Jurkat, Clone E6-1 (cell line): ENCODE measurements around the gene POU6F2.

Experiments used
- DNase-seq: peaks from one replicate; pipeline ENCODE4 v3.0.0-alpha.2; 2011; ENCODE audit warnings: low read depth, low spot score
- H3K4me3 ChIP-seq: 2 replicates; pipeline ENCODE4 v1.5.1; 2011; ENCODE audit warnings: mild to moderate bottlenecking, low read length, control low read depth, moderate library complexity

POU6F2 gene

DNA sequence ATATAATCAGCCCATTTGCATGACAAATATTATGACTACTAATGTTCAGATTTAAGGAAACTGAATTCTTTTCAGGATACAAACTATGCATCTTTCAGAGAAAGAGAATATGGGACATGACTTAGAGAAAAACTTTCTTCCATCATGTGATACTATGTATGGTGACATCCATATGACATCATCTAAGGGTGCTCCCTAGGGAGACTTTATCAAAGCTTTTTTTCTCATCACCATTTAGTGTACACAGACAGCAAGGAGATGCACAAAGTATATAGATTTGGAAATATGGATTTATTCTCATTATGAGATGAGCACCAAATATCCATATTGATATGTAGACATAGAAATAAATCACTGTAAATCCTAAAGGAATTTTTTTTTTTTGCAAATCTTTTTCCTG is 424.3 kb downstream of the POU6F2 start:
- H3K4me3 ChIP-seq = no peak overlapping the region
- no peak for DNase-seq

GRCh38 chr7:39404907-39405306 is 427.2 kb downstream of the POU6F2 start:
- no peak for DNase-seq
- H3K4me3 ChIP-seq = no peak overlapping the region

GRCh38 chr7:39405581-39405980 is 427.9 kb downstream of the POU6F2 start:
- DNase-seq = no peak

GRCh38 chr7:39406467-39406866 is 428.8 kb downstream of the POU6F2 start:
- DNase-seq = no peak
- no peak overlapping the region for H3K4me3 ChIP-seq

More at GRCh38 chr7:39405581-39405980, 427.9 kb downstream of the POU6F2 start:
- no peak overlapping the region for H3K4me3 ChIP-seq

- H3K4me3 ChIP-seq = no peak overlapping the region
- DNase-seq = no peak
These were observed 429.4 kb downstream of the POU6F2 start for GRCh38 chr7:39407137-39407536.

DNA sequence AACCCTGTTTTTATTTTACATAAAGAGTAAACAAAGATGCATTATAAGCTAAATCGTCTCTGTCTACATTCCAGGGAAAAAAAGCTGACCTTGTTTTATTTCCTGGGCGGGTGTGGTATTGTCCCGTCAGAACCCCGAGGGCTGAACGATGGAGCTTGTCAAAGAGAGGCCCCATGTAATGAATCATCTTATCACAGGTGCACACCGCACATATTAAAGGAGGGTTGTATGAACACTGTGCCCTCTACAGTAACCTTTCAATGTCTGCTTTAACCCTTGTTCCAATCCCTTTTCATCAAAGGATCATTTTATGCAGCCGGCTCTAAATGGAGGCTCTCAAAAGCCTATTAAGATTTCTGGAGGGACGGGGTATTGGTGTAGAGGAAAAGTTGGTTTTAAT is 430.0 kb downstream of the POU6F2 start:
- no peak overlapping the region for H3K4me3 ChIP-seq
- DNase-seq = no peak

GRCh38 chr7:39408906-39409305 is 431.2 kb downstream of the POU6F2 start:
- DNase-seq = no peak
- H3K4me3 ChIP-seq = no peak overlapping the region

DNA sequence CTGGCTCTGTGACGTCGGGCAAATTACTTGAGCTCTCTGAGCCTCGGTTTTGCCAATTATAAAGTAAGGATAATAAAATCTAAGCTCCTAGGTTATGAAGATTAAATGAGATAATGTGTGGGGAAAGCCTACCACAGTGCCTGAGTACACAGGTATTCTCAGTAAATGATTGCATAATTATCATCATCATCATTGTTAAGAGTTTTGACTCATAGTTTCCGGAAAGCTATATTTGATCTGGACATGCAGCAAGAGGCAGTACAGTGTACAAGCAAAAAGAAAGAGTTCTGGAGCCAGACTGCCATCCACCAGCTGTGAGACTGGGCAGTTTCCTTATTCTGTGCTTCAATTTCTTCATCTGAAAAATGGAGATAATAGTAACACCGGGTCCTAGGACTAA is 432.9 kb downstream of the POU6F2 start:
- no peak overlapping the region for H3K4me3 ChIP-seq
- no peak for DNase-seq

DNA sequence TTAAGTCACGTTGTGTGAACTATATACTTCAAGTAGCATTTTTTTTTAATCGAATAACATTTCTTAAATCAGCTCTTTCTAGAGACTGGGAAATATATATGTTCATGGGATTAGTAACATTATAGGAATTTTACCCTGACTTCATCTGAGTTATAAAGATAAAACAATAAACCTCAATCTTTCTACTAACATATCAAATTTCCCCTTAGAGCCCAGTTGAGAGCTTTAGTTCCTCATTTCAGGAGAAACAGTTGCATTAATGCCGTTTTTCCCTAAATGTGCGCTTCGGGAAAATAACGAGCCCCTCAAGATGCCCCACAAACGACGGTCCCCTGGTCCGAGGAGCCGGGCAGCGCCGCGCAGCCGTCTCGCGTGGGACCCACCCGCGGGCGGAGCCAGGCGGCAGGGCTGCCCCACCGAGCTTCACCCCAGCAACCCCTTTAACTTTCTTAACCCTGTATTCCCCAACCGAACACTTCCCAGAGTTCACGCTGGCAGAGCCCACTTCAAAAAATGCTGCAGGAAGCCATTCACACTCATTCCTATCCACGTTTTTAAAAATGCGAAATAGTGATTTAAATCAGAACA is 436.0 kb downstream of the POU6F2 start:
- no peak for DNase-seq
- peak overlapping the region; percentile 51 for H3K4me3 ChIP-seq

GRCh38 chr7:39414224-39415035 is 436.7 kb downstream of the POU6F2 start:
- DNase-seq = peak; percentile 28
- peak overlapping the region; percentile 51 for H3K4me3 ChIP-seq

DNA sequence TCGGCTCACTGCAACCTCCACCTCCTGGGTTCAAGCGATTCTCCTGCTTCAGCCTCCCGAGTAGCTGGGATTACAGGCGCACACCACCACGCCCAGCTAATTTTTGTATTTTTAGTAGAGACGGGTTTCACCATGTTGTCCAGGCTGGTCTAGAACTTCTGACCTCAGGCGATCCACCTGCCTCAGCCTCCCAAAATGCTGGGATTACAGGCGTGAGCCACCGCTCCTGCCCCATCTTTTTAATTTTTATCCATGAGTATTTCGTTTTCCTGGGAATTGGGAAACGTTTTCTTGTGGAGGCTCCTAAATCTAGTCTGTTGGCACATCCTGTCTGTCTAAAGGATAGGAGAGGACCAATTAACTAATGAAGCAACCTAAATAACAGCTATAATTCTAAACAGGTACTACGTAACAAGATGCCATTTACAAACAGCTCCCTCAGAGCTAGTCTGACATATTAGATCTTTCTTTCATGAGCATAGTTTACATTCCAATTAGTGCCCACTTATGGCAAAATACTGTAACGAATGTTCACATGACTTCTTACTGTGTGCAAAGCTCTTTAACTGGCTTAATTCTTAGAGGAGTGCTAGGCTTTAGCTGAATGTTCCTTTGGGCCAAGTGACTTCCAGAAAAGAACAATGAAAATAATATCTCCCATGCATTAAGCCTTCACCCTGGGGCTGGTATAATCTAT is 437.5 kb downstream of the POU6F2 start:
- no peak for DNase-seq
- no peak overlapping the region for H3K4me3 ChIP-seq

- H3K4me3 ChIP-seq = no peak overlapping the region
- no peak for DNase-seq
These were observed 439.2 kb downstream of the POU6F2 start for GRCh38 chr7:39416866-39417265.

DNA sequence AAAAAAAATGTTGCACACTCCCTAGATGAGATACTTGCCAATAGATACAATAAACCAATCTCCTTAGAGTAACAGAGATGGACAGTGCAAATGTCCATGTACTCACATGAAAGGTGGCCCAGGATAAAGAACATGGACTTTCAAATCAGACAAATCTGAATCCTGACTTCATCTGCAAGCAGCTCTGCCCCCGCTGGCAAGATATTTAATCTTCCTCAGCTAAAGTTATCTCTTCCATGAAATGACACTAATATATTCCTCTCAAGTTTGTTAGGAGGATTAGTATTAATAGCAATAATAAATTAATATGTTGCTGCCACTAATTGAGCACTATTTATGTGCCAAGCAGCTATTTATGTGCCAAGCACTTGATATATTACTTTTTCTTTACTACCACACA is 439.9 kb downstream of the POU6F2 start:
- no peak for DNase-seq
- no peak overlapping the region for H3K4me3 ChIP-seq

GRCh38 chr7:39421251-39421650 is 443.5 kb downstream of the POU6F2 start:
- DNase-seq = no peak
- H3K4me3 ChIP-seq = no peak overlapping the region

GRCh38 chr7:39421661-39422060 is 444.0 kb downstream of the POU6F2 start:
- no peak overlapping the region for H3K4me3 ChIP-seq
- no peak for DNase-seq

GRCh38 chr7:39428221-39428620 is 450.5 kb downstream of the POU6F2 start:
- DNase-seq = no peak
- H3K4me3 ChIP-seq = no peak overlapping the region

DNA sequence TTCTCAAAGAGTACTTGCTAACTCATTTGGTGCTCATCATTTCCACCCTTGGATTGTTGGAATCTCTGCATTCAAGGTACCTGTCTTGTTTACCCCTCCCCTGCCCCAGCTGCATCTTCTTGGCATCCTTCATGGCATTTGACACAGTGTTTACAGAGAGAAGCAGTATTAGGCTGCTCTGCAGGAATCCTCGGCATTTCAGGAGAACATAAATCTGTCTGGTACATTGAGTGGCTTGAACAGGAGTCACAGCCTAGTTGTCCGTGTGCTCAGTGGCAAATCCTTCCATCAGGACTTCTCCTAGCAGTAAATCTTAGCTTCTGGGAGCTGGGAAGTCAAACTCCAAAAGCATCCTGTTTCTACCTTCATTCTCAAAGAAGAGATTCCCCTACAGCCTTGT is 451.7 kb downstream of the POU6F2 start:
- DNase-seq = no peak
- H3K4me3 ChIP-seq = no peak overlapping the region

DNA sequence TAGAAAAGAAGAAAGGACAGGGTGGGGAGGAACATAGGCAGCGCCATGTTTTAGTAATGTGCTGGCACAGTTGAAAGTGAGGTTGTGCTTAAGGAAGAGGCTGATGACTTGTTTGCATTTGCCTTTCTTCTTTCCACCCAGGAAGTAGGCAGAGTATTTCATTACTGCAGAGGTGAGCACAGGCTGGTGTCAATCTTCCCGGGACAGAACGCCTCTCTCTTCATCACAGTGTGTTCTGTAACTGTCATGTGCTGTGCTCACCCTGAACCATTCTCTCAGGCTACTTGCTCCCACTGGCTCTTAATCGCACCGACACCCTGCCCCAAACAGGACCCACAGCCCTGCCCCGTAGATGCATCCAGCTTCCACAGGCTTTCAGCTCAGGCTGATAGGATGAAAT is 452.7 kb downstream of the POU6F2 start:
- no peak for DNase-seq

DNA sequence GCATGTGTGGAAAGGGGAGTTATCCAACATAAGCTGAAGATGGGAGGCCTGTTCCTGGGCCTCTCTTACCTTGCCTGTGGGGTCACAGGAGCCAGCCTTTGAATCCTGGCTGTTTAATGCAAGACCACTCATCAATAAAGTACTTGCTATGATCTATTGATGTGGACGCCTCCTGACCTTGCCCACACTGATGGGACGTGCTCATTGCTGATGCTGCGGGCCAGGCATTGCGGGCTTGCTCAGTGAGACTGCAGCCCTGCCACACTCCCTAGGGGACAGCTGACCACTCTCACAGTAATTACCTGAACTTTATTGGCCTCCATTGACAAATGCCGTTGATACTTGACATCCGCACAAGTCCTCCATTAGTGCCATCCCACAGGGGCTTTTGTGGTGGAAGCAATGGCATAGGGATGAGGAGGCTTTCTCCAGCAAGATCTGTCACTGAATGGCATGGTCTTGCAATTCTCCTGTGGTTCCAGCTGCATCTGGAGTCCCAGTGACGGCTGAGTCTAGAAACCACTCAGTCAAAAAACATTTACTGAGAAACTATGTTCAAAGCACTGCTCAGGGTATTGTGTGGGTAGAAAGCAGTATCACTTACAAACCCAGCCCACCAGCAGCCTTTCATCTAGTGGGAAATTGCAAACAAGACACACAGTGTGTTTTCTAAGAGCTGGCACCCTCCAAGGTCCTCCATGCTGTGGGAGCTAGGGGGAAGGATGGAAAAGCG is 453.4 kb downstream of the POU6F2 start:
- no peak overlapping the region for H3K4me3 ChIP-seq
- peak; percentile 75 for DNase-seq

More for the DNA sequence above, 452.7 kb downstream of the POU6F2 start:
- no peak overlapping the region for H3K4me3 ChIP-seq

DNA sequence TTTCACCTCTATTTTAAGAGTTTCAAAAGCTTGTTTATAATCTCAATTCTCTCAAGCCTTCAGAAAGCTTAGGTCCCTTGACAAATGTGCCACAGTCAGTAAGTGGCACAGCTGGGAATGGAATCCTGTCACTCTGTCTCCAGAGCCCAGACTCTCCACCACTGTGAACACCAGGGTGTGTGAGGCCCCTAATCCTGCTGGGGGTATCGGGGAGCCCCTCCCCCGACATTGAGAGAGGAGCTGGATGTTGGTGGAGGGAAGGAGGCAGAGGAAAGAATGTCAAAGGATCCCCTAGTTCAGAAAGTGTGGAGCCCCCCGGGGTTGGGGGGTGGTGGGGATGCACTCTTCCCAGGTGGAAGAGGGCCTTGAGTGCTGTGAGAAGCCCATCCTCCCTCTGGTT is 454.7 kb downstream of the POU6F2 start:
- no peak for DNase-seq
- H3K4me3 ChIP-seq = no peak overlapping the region
